HepG2 (cell line): ENCODE data around the gene TOX2. TPM values are rescaled to one million over a fixed set of nuclear protein-coding genes. Genes with fewer than 3 reads are reported as not detected.

Source experiments
- ATAC-seq: fragments of 200-7000 bp; cut with Tn5 transposase; 3 replicates; pipeline ENCODE4 v1.9.1; 2020; ENCODE audit warnings: mild to moderate bottlenecking, moderate library complexity
- BruUV-seq: library from RNA; stranded (reverse); fragments of 400-500 nt; replicated peaks from 2 replicates; lab custom pipeline; 2021; lab: Mats Ljungman, UMichigan
- CTCF ChIA-PET: fragments of 300-600 bp; formaldehyde crosslinking; extraction: SDS; loops from one replicate; lab custom pipeline; 2021; ENCODE audit warnings: low total read pairs, inconsistent platforms, low intra/inter-chr PET ratio; lab: Yijun Ruan, JAX
- POLR2A ChIA-PET: fragments of 350-600 bp; sonication (Branson Sonifier 250); formaldehyde crosslinking; loops from one replicate; lab custom pipeline; 2020; ENCODE audit warnings: antibody characterized with exemption, inconsistent platforms; lab: Yijun Ruan, JAX
- DNase-seq: peaks from one replicate; pipeline ENCODE4 v3.0.0-alpha.2; 2015; ENCODE audit warnings: low spot score
- FAIRE-seq: peaks from 3 replicates; lab custom pipeline; 2011; peaks lifted over from hg19 to GRCh38; lab: Jason Lieb, UNC
- H2AFZ ChIP-seq: one replicate; pipeline ENCODE4 v1.6.1; 2011; ENCODE audit warnings: low read length, inconsistent platforms
- H3K27ac ChIP-seq: fragments of 300-600 bp; 3 replicates; pipeline ENCODE4 v1.8.0; 2011; ENCODE audit warnings: mixed run types, mild to moderate bottlenecking, mixed read lengths, low read length, inconsistent platforms; ENCODE audit not compliant: insufficient read depth; ENCODE audit errors: extremely low read length
- H3K27me3 ChIP-seq, 2 experiments: fragments of 200-600 bp in 1 of 2; 2 replicates in 1 of 2; 3 replicates in 1 of 2; pipeline versions ENCODE4 v1.6.0 to v1.8.0; 2011; ENCODE audit warnings: low read length in 2 of 2, mild to moderate bottlenecking in 2 of 2, moderate library complexity in 2 of 2, inconsistent platforms in 1 of 2; ENCODE audit not compliant: insufficient read depth in 2 of 2, control insufficient read depth in 1 of 2
- H3K36me3 ChIP-seq, 2 experiments: fragments of 200-600 bp in 1 of 2; replicated peaks in 1 of 2; 2 replicates in 1 of 2; 3 replicates in 1 of 2; pipeline versions ENCODE4 v1.5.1 to v1.8.0; 2011; ENCODE audit warnings: low read length in 2 of 2, inconsistent platforms in 1 of 2; ENCODE audit not compliant: insufficient read depth in 2 of 2, control insufficient read depth in 1 of 2
- H3K4me1 ChIP-seq: 2 replicates; pipeline ENCODE4 v1.5.1; 2012; ENCODE audit warnings: low read length, inconsistent platforms; ENCODE audit not compliant: insufficient read depth
- H3K4me2 ChIP-seq: 2 replicates; pipeline ENCODE4 v1.6.0; 2011; ENCODE audit warnings: low read depth, low read length, inconsistent platforms
- H3K4me3 ChIP-seq, 3 experiments: fragments of 200-600 bp in 1 of 3; sonication (generic), shearing (Covaris generic) in 1 of 3; replicated peaks in 1 of 3; 2 replicates each; pipeline ENCODE4 v1.5.1; 2011 to 2016; ENCODE audit warnings: low read length in 3 of 3, inconsistent platforms in 2 of 3, low read depth in 2 of 3, mild to moderate bottlenecking in 2 of 3, control low read depth in 1 of 3, mixed read lengths in 1 of 3; ENCODE audit not compliant: insufficient read depth in 1 of 3
- H3K79me2 ChIP-seq: one replicate; pipeline ENCODE4 v1.6.1; 2011; ENCODE audit warnings: low read length, inconsistent platforms; ENCODE audit not compliant: insufficient read depth
- H3K9ac ChIP-seq: 2 replicates; pipeline ENCODE4 v1.6.0; 2011; ENCODE audit warnings: mild to moderate bottlenecking, low read depth, low read length, inconsistent platforms; ENCODE audit not compliant: insufficient read depth
- H3K9me3 ChIP-seq: 2 replicates; pipeline ENCODE4 v1.5.1; 2012; ENCODE audit warnings: mild to moderate bottlenecking, low read length
- H4K20me1 ChIP-seq: 2 replicates; pipeline ENCODE4 v1.6.0; 2011; ENCODE audit warnings: inconsistent platforms, mild to moderate bottlenecking, low read length, moderate library complexity; ENCODE audit not compliant: insufficient read depth
- CENPX ChIP-seq: sonication (generic); formaldehyde crosslinking; IDR thresholded peaks from 2 replicates; pipeline ENCODE4 v1.9.0; 2021; ENCODE audit warnings: mild to moderate bottlenecking, missing genetic modification reagents, moderate library complexity
- NR3C1 ChIP-seq: sonication (generic); formaldehyde crosslinking; IDR thresholded peaks from 2 replicates; pipeline ENCODE4 v1.4.0; 2020; ENCODE audit warnings: missing genetic modification reagents
- POLR2A ChIP-seq, 2 experiments: IDR thresholded peaks; 2 replicates each; pipeline ENCODE4 v1.6.1; 2011; ENCODE audit warnings: low read depth in 2 of 2, low read length in 2 of 2, mild to moderate bottlenecking in 1 of 2, moderate library complexity in 1 of 2; ENCODE audit not compliant: insufficient read depth in 1 of 2
- ZNF251 ChIP-seq: sonication (generic); formaldehyde crosslinking; IDR thresholded peaks from 2 replicates; pipeline ENCODE4 v1.9.0; 2021; ENCODE audit warnings: mild to moderate bottlenecking, missing genetic modification reagents
- ZNF607 ChIP-seq: sonication (generic); formaldehyde crosslinking; IDR thresholded peaks from 2 replicates; pipeline ENCODE4 v1.5.1; 2020; ENCODE audit warnings: missing genetic modification reagents, mild to moderate bottlenecking, borderline replicate concordance
- ZNF724P ChIP-seq: sonication (generic); formaldehyde crosslinking; IDR thresholded peaks from 2 replicates; pipeline ENCODE4 v1.8.0; 2022; ENCODE audit warnings: missing genetic modification reagents, borderline replicate concordance
- WGBS: methylation state at CpG from one replicate; pipeline ENCODE4 v1.1.6; 2017; ENCODE audit warnings: low lambda C conversion rate; 5-methylcytosine and 5-hydroxymethylcytosine counted together
- in situ Hi-C: cut with HindIII; loops from 2 replicates; pipeline ENCODE4 v1.10.0; 2017; ENCODE audit warnings: low pct_unique_long_range_greater_than_20kb; ENCODE audit not compliant: extremely low pct_ligation_motif_present
- intact Hi-C: fragments of 100-400 bp; cut with micrococcal nuclease; formaldehyde crosslinking; loops from one replicate; pipeline ENCODE4 v1.10.0; 2022; ENCODE audit not compliant: unreplicated experiment
- polyA plus RNA-seq, 8 experiments: library from polyadenylated mRNA; depleted of rRNA in 3 of 8; stranded (reverse) in 7 of 8; unstranded in 1 of 8; fragments of >200 nt; fragmentation: Illumina TruSeq in 4 of 8; extraction: Trizol in 4 of 8; gene quantifications; 2 replicates each; pipeline versions ENCODE4 v1.2.1 to v1.2.3, GENCODE V29; 2011 to 2016; ENCODE audit warnings: low read depth in 4 of 8, missing spikeins in 1 of 8, mixed read lengths in 1 of 8; ENCODE audit not compliant: insufficient read depth in 1 of 8
- total RNA-seq, 5 experiments: library from RNA; depleted of rRNA; stranded (reverse); fragments of >200 nt; fragmentation: Illumina TruSeq; extraction: Trizol; gene quantifications; 2 replicates each; pipeline ENCODE4 v1.2.3, GENCODE V29; 2016; ENCODE audit warnings: low read depth in 1 of 5
- TF ChIP-seq, protein P1 (sequence below): sonication (generic); formaldehyde crosslinking; IDR thresholded peaks from 2 replicates; pipeline ENCODE4 v1.4.0; 2020; ENCODE audit warnings: missing genetic modification reagents, mild to moderate bottlenecking, borderline replicate concordance

Gene TOX2
- total and polyA plus RNA-seq, 2 of the 13 experiments (the other 11 are each of a cell fraction or from before 2014, with no cell fraction given), result not detected

DNA sequence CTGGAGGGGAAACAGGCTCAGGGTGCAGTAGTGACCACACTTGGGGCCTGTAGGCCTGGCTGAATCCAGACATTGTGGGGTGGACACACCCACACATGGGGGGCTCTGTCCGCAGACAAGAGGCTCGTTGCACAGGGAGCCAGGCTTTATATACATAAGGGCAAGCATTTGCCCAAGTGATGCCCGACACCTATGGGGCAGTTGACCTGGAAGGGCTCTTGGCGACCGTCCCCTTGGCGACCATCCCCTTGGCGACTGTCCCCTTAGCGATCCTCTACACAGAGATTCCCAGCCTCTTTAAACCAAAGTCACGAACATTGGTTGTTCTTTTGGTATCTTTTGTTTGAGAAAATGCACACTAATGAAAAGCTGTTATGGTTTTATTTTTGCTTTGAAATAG is 2.7 kb downstream of the TOX2 start (continued):
- TF ChIP-seq, protein P1, sequence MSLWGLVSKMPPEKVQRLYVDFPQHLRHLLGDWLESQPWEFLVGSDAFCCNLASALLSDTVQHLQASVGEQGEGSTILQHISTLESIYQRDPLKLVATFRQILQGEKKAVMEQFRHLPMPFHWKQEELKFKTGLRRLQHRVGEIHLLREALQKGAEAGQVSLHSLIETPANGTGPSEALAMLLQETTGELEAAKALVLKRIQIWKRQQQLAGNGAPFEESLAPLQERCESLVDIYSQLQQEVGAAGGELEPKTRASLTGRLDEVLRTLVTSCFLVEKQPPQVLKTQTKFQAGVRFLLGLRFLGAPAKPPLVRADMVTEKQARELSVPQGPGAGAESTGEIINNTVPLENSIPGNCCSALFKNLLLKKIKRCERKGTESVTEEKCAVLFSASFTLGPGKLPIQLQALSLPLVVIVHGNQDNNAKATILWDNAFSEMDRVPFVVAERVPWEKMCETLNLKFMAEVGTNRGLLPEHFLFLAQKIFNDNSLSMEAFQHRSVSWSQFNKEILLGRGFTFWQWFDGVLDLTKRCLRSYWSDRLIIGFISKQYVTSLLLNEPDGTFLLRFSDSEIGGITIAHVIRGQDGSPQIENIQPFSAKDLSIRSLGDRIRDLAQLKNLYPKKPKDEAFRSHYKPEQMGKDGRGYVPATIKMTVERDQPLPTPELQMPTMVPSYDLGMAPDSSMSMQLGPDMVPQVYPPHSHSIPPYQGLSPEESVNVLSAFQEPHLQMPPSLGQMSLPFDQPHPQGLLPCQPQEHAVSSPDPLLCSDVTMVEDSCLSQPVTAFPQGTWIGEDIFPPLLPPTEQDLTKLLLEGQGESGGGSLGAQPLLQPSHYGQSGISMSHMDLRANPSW, result no peak
- TF ChIP-seq NR3C1 (CRISPR knock-in tag), result no peak
- TF ChIP-seq ZNF607 (CRISPR knock-in tag), result no peak
- no peak for TF ChIP-seq ZNF251 (CRISPR knock-in tag)

DNA sequence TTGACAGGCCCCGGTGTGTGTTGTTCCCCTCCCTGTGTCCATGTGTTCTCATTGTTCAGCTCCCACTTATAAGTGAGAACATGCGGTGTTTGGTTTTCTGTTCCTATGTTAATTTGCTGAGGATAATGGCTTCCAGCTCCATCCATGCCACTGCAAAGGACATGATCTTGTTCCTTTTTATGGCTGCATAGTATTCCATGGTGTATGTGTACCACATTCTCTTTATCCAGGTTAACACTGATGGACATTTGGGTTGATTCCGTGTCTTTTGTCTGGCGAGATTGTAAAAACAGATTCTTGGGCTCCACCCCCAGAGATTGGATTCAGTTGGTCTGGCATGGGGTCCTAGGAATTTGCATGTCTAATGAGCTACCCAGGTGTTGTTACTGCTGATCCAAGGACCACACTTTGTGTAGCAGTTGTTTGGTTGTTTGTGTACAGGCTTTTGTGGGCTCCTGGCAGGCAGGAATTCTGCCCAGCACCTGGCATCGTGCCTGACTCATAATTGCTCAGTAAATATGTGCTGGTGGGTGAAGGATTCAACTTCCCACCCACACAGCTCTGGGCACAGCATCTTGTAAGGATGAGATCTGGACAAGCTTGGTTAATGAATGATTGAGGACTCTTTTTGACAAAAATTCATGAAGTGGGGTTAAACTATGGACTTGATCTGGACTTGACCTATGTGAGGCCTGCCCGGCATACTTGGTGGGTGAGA is 5.2 kb downstream of the TOX2 start:
- no peaks in the 10 kb centered on the region for H3K4me1 ChIP-seq
- no peak overlapping the region for H3K27ac ChIP-seq
- H3K4me2 ChIP-seq, result no peak overlapping the region
- in situ Hi-C loops (no loop called here), intact Hi-C loops (no loop called here)
- no peaks in the 10 kb centered on the region for H4K20me1 ChIP-seq
- DNase-seq (no peak), ATAC-seq (no peak), FAIRE-seq (no peak)
- H2AFZ ChIP-seq, result no peak overlapping the region
- H3K79me2 ChIP-seq, result no peaks in the 10 kb centered on the region
- H3K4me3 ChIP-seq, result no peak overlapping the region
- BruUV-seq, result no TSS peak
- CTCF ChIA-PET, result no interaction called here
- peaks cover 9 to 56% of the 10 kb centered on the region in 2 experiments for H3K27me3 ChIP-seq
- no peak for TF ChIP-seq POLR2A (IDR thresholded peaks at IDR 0.05; ENCODE audit: insufficient read depth in 1 of 2, low read depth in 2 of 2, low read length in 2 of 2)
- TF ChIP-seq ZNF724P (CRISPR knock-in tag), result no peak
- no peak for TF ChIP-seq CENPX (CRISPR knock-in tag)
- POLR2A ChIA-PET, result no interaction called here
- H3K36me3 ChIP-seq, result no peaks in the 10 kb centered on the region
- no peak overlapping the region for H3K9ac ChIP-seq
- H3K9me3 ChIP-seq, result no peaks in the 10 kb centered on the region
- 14% methylated on average over 6 of the region's 6 CpGs for WGBS
